Skin epidermis (tissue), 12 donors: ENCODE data around the gene SHC1.

ENCODE experiments used
- H3K27ac ChIP-seq, 21 experiments: fragments of 200-600 bp; sonication (generic) in 11 of 21; one replicate each; pipeline ENCODE4 v1.5.0; 2020; ENCODE audit warnings: mild to moderate bottlenecking in 3 of 21, inconsistent platforms in 2 of 21, moderate library complexity in 2 of 21
- H3K4me3 ChIP-seq, 7 experiments: fragments of 200-600 bp; sonication (generic) in 2 of 7; one replicate each; pipeline ENCODE4 v1.5.0; 2020; ENCODE audit warnings: inconsistent platforms in 2 of 7, mild to moderate bottlenecking in 2 of 7, moderate library complexity in 1 of 7

The SHC1 gene

DNA sequence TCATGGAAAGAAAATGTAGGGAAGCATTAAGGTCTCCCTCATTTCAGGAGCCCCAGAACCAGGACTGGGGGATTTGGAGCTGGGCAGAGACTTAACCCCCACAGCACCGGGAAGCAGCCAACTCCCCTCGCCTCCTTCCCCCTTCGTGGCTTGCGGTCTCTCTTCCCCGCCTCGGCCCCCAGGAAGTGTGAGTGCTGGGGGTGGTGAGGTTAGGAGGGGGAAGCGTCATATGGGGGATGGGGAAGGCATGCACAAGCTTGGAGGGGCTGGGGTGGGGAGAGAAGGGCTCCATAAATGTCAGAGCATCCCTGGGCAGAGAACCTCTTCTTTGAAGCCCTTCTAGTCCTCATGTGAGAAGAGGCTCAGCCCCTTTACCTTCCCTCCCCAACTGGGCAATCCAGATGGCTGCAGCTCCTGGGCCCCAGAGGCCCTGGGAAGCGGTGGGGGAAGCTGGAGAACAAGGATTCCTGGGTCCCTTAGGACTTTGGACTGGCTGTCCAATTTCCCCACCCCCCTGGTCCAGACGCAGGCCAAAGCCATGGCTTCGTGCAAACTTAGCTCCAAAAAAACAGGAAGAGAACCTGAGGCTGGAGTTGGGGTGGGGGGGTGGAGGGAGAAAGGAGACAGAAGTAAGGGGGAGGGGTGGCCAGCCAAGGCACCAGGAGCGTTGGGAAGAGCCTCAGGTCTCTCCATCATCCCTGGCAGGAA, 39.8 kb upstream of the SHC1 start:
- Histone ChIP-seq H3K27ac (peak overlapping the region in 20 of 21 experiments; percentile 81 to 99 (median 96)), H3K4me3 (peak overlapping the region in 6 of 7 experiments; percentile 36 to 57 (median 40))

GRCh38 chr1:155009742-155010141, 39.2 kb upstream of the SHC1 start:
- Histone ChIP-seq H3K4me3 (peak overlapping the region; percentile 36 to 57 (median 41)), H3K27ac (peak overlapping the region in 20 of 21 experiments; percentile 81 to 99 (median 96))

GRCh38 chr1:155009221-155009711, 38.7 kb upstream of the SHC1 start:
- peak overlapping the region; percentile 49 to 99 (median 96) for H3K27ac ChIP-seq
- H3K4me3 ChIP-seq = peak overlapping the region; percentile 36 to 57 (median 41)

GRCh38 chr1:155008015-155008941, 37.7 kb upstream of the SHC1 start:
- peak overlapping the region; percentile 36 to 57 (median 41) for H3K4me3 ChIP-seq
- H3K27ac ChIP-seq = peak overlapping the region; percentile 49 to 99 (median 96)

DNA sequence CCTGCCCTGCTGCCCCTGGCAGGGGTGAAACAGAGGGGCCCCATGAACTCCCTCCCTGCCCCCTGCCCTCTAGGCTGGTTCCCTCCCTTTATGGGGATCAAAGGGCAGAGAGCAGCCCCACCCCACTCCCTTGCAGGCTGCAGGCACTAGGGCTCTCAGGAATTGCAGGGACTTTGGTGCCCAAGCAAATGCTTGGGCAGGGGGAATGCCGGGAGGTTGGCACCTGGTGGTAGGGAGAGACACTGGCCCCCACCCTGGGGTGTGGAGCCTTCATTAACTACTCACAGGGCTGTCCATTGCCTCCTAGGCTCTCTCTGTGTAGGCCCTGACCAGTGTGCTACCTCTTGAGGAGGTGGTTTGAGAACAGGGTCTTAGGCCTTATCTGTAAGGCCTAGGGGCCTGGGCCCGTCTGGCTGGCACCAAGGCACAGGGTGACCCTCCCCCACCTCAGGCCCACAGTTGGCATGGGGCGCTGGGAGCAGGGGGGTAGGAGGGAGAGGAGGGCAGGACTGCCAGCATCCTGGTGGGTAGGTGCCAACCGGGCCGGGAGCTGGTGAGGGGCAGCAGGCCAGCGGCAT, 36.8 kb upstream of the SHC1 start:
- Histone ChIP-seq H3K4me3 (peak overlapping the region in 5 of 7 experiments; percentile 36 to 57 (median 42)), H3K27ac (peak overlapping the region; percentile 25 to 99 (median 96))

- H3K27ac ChIP-seq = peak overlapping the region in 20 of 21 experiments; percentile 87 to 99 (median 96)
- peak overlapping the region in 2 of 7 experiments; percentile 0 to 49 for H3K4me3 ChIP-seq
Observed at GRCh38 chr1:155006601-155007101, 36.1 kb upstream of the SHC1 start.

- Histone ChIP-seq H3K4me3 (peak overlapping the region in 6 of 7 experiments; percentile 70 to 90 (median 80)), H3K27ac (peak overlapping the region; percentile 8 to 99 (median 96))
Observed at GRCh38 chr1:155005076-155006011, 34.8 kb upstream of the SHC1 start.

- peak overlapping the region; percentile 70 to 93 (median 83) for H3K4me3 ChIP-seq
- H3K27ac ChIP-seq = peak overlapping the region in 20 of 21 experiments; percentile 87 to 99 (median 96)
Observed at GRCh38 chr1:155004352-155005075, 34.0 kb upstream of the SHC1 start.

DNA sequence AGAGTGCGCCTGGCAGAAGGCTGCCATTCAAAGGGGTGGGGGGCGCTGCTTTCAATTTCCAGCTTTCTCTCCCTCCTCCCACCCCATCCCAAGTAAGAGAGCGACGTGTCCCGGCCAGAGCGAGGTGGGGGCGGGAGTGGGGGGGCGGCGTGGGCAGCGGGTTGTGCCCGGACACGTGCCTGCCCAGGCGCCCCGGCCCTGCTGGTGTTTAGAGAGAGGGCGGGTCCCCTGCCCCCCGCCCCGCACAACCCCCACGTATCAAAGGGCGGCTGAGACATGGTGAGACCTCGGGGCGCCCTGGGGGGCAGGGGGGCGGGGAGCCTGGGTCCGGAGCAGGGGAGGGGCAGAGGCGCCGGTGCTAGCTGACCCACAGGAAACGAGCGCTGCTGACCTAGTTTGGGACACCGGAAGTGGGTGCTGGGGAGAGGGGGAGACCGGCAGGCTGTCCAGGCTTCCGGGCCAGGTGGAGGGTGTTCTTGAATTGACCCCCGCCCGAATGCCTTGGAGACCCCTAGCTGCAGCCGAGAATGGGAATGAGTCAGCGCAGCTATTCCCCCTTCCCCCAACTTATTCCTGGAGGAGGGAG, 33.3 kb upstream of the SHC1 start:
- Histone ChIP-seq H3K27ac (peak overlapping the region; percentile 87 to 99 (median 96)), H3K4me3 (peak overlapping the region; percentile 70 to 93 (median 83))

DNA sequence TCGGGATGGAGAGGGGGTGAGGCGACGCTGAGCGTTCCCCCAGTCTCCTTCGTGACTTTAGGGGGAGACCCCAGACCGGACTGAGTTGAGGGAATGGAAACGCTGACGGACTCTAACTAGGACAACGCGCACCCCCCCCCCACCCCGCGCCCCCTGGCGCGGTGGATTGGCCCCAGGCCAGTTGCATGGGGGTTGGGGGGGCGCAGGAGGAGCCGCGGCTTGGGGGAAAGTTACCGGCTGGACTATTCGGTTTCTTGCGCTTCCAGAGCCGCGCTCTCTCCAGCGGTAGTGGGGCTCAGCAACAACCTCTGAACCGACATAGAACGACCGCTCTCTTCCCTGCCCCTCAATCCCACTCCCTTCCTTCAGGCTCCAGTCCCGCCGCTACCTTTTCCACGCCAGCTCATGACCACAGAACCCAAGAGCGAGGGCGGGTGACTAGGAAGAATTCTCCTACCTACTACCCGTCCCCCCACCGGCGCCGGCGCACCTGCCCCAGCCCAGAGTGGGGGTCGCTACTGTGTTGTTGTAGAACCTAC, 32.7 kb upstream of the SHC1 start:
- H3K4me3 ChIP-seq = peak overlapping the region; percentile 70 to 93 (median 83)
- H3K27ac ChIP-seq = peak overlapping the region; percentile 87 to 99 (median 96)

DNA sequence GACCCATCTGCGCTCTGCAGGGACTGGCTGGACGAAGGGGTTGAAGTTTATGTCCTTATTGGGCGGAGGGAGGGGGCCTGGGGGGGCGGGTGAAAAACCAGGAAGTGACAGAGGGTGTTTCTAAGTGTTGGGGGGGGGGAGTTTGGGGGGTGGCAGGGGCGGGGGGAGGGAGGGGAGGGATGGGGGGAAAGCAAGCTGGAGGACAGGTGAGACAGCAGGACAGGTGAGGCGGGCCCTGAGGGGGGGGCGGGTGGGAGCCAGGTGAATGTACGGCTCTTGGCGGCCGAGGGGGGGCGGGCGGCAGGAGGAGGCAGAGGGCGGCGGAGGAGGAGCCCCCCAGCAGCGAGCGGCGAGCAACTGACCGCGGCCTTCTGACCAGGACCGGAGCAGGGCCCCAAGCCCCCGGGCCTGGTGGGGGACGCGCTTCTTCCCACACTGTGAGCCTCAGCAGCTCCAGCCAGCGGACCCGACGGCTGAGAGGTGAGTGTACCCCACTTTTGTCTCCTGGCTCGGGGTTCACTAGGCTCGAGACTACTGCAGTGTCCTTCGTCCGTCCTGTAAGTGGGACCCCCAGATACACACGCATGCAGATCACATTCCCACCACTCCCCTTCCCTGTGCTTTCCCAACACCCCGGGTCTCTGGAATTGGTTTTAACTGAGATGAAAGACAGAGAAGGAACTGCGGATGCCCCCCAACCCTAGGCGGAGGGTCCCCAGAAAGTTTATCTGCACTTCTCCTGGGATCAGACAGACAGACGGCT, 32.1 kb upstream of the SHC1 start, which contains the start of gene ZBTB7B:
Gene ZBTB7B, plus strand, starts transcription at position 339 of the 763 bp plus-strand sequence. CDS start 11,859 bp downstream, outside the sequence.
- Histone ChIP-seq H3K27ac (peak within 1 kb of the TSS; percentile 89 to 99 (median 96)), H3K4me3 (peak within 1 kb of the TSS; percentile 70 to 93 (median 83))

- Histone ChIP-seq H3K27ac (peak overlapping the region; percentile 83 to 99 (median 96)), H3K4me3 (peak overlapping the region; percentile 70 to 93 (median 83))
Observed at GRCh38 chr1:155001675-155002463, 31.3 kb upstream of the SHC1 start.

- peak overlapping the region; percentile 83 to 99 (median 96) for H3K27ac ChIP-seq
- peak overlapping the region; percentile 70 to 93 (median 83) for H3K4me3 ChIP-seq
Observed at GRCh38 chr1:155001425-155001674, 30.8 kb upstream of the SHC1 start.

DNA sequence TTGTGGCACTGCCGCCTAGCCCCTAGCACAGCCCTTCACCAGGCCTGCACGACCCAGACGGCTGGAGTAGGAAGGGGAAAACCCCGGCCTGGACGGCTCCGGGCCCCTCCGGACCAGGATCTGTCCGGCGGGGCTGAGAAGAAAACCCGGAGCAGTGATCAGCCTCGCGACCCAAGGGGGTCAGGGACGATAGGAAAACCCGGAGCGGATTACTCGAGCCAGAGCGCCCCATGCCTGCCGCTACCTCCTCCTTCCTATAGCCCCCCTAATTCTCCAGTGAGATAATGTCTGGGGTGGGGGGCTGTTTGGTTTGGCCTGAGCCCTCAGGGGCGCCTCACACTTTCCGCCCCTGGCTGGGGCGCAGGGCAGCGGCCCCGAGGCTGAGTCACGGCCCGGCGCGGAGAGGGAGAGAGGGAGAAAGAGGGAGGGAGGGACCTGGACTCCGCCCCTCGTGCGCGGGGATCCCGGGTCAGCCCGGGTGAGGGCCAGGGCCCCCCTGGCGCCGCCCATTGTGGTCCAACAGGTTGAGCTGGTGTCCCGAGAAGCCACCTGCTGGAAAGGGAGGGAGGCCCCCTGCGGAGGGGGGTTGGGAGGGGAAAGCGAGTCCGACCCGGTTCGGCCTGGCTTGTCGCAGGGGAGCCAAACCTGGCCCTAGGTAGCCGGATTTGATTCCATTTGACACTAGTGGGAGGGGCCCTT, 30.3 kb upstream of the SHC1 start:
- Histone ChIP-seq H3K4me3 (peak overlapping the region; percentile 70 to 93 (median 83)), H3K27ac (peak overlapping the region; percentile 83 to 99 (median 96))

GRCh38 chr1:155000411-155000725, 29.8 kb upstream of the SHC1 start:
- peak overlapping the region; percentile 70 to 93 (median 83) for H3K4me3 ChIP-seq

More at GRCh38 chr1:155000411-155000725, 29.8 kb upstream of the SHC1 start:
- H3K27ac ChIP-seq = peak overlapping the region; percentile 83 to 99 (median 96)
